HG03442 (cell line): ENCODE results near the gene VOPP1.

ENCODE experiments used
- ATAC-seq: cut with Tn5 transposase; IDR thresholded peaks from one replicate; pipeline ENCODE4 v1.9.1; 2021; ENCODE audit warnings: mild to moderate bottlenecking, moderate library complexity; ENCODE audit not compliant: unreplicated experiment

VOPP1 gene

GRCh38 chr7:55557666-55558188 lies 14.6 kb downstream of the VOPP1 start:
- ATAC-seq = peak; percentile 84

DNA sequence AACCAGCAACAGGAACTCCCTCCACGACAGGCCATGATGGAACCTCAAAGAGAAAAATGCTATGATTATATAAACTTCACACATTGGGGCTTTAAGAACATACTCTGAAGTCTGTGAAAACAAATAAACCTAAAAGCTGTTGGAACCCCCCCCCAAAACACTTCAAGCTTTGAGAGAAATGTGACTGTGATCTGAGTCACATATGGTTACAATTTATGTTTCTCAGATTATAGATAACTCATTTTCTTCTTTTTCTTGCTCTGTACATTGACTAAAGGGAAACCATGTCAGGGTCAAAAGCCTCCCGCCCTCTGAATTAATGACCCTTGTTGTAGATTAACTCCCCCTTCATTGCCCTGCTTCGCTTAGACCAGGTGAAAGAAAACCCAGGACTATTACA lies 15.8 kb downstream of the VOPP1 start:
- no peak for ATAC-seq

- ATAC-seq = no peak
Observed at GRCh38 chr7:55556031-55556430, 16.3 kb downstream of the VOPP1 start.

- no peak for ATAC-seq
Observed at GRCh38 chr7:55555160-55555559, 17.1 kb downstream of the VOPP1 start.

- no peak for ATAC-seq
Observed at GRCh38 chr7:55554038-55554437, 18.3 kb downstream of the VOPP1 start.

DNA sequence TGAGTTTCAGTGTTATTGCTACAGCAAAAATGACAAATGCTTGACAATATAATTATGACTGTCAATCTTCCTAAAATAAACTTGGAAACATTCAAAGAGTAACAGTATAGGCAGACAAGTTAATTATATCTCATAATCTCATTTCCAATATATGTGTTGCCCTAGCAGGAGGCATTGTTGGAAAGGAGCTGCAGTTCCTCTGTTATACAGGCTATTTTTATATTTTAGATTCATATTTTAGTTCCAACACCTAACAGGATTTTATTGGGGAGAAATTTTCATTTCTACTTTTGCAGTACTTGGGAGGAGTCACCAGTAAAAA lies 19.3 kb downstream of the VOPP1 start:
- no peak for ATAC-seq

DNA sequence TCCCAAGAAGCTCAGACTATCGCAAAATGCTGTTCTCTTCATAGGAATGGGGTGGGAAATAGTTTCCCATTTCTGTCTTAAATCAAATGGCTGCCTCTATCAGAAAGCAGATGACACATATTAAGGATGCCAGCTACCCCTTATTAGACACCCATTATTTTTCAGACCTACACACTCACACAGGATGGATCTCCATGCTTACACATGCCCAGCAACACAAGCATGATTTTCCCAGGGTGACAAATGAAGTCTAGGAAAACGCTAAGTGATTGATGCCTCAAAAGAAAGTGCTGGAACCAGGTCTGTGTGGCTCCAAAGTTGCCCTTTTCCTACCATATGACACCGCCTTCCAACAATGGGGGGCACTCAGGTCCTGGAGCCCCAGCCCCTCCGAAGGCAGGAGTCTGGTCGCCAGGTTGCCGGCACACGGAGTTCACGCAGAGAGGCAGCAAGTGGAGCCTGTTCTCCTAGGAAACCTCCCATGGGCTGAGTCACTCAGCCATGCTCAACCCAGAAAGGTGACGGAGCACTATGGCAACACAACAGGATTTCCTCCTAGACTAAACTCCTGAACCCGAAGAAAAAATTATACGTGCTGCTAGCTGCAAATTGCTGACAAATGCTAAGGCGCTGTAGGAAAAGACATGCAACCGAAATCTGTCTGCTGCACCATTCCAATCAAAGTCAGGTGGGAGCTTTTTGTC lies 19.8 kb downstream of the VOPP1 start:
- ATAC-seq = no peak

GRCh38 chr7:55550841-55551537 lies 21.3 kb downstream of the VOPP1 start:
- no peak for ATAC-seq

GRCh38 chr7:55550010-55550663 lies 22.2 kb downstream of the VOPP1 start:
- no peak for ATAC-seq

DNA sequence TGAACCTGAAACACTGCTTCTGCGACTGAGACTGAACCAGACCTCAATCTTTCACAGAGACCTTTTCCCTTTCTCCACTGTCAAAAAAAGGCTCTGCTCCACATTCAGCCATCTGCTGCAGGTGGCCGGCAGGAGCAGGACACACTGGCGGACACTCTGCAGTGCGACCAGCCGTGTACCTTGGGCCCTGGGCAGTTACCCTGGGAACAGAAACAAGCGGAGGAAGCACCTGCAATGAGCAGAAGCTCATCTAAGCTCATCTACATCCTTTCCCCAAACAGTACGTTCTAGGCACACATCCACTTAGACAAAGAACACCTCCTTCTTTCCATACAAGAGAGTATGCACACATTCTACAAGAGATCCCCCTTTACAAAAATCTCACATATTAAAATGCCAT lies 22.8 kb downstream of the VOPP1 start:
- ATAC-seq = no peak

DNA sequence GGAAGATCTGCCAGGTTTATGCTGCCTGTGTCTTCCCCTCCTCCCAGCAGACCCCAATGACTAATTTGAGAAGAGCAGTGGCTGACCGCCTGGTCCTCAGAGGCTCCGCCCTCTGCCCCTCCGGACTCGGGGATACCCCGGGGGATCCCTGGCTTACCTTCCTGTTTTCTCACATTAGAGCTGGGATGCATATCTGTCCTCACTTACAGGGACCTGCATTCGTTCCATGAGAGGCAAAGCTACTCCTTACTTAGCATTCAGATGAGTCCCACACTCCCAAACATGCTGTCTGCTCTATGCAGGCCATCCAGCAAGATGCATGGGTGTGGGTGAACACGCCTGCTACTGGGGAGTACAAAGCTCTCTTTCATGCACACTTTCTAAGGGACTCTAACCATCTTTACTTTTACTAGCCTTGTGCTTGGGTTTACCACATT lies 24.0 kb downstream of the VOPP1 start:
- peak; percentile 42 for ATAC-seq

GRCh38 chr7:55546814-55547213 lies 25.5 kb downstream of the VOPP1 start:
- peak; percentile 33 for ATAC-seq

- ATAC-seq = no peak
Observed at GRCh38 chr7:55545496-55545895, 26.8 kb downstream of the VOPP1 start.

DNA sequence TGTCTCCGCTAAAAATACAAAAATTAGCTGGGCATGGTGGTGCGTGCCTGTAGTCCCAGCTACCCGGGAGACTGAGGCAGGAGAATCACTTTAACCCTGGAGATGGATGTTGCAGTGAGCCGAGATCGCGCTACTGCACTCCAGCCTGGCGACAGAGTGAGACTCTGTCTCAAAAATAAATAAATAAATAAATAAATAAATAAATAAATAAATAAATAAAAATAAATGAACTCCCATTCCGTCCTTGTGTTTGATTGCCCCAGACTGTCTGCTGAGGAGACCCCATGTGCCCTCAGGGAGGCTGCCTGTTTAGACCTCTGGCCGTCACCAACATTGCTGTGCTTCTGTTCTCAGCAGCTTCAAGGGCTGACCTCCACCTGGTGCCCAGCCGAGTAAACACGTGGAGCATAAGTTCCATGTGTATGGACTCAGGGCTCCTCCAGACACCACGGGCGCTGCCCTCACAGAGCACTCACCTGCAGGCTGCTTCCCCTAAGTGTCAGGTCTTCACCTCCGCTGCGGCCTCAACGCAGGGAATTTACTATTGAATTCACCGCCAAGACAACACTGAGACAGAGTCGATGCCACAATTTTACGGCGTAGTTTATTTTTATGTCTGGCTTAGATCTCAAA lies 32.0 kb downstream of the VOPP1 start:
- no peak for ATAC-seq

DNA sequence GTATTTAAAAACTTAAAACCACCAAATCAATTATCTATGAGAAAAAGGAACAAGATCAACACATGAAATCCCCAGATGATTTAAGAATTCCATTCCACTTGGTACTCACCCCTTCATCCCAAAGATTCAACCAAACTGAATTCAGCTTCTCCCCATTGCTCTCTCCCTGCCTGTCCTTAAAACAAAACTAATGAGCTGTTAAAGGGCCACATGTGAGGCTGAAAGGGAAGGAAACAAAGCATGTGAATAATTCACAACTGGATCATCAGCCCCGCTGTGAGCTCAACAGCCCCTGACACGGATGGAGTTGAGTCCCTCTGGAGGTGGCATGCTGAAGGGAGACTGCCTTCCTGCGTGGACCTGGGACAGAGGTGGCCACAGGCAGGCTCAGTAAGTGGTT lies 32.9 kb downstream of the VOPP1 start:
- ATAC-seq = no peak

GRCh38 chr7:55538538-55538937 lies 33.8 kb downstream of the VOPP1 start:
- ATAC-seq = no peak

DNA sequence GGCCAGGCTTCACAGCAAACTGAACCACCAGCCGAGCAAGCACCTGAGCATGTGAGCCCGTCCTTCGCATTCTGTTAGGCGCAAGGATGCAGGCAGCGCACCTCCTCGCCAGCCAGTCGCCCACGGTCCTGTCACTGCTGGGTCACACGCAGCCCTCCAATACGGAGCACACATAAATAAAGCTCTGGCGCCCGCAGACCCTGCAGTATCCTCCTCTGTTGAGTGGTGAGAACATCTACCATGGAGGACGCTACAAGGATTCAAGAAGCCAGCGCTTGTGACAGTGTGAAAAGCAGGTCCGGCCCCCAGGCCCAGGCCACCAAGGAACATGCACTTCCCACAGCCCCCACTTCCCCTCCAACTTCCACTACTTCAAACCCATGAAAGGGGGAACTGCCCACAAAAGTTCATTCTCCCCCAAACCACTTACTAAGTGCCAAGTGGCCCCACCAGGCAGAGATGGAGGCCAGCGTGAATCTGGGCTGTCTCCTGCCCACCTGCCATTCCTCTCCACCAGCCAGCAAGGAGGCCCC lies 34.8 kb downstream of the VOPP1 start:
- ATAC-seq = no peak

DNA sequence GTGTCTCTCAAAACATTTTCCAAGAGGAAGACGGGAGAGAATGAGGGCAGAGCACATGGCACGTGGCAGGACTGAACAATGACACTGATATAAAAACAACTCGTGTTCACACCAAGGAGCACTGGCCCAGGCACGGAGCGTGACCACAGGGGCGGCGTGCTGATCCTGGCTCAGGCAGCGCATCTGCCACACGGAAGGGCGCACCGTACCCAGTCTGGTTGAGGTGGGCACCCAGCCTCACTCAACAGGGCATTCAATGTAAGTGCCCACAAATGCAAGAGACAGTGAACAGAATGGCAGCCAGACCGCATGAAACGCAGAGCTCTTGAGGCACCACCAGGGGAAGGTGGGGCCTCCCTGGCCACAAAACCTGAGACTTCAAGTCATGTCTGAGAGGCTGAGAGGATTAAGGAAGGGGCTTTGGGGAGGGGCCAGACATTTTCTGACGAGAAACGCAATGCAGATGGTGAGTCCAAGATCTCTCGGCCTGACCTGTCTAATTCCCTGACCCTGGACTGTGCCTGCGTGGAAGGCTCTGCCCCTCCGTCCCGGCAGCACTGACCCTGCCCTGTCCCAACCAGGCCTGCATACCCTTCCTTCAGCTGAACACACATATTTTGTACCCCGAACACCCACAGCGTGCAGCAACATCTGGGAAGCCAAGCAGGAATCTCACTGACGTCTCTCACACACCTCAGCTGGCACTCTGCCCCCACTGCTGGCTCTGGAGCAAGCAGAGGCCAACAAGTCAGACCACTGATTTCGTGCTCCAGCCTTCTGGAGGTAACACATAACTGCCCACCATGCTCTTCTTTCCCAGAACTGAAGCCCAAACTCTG lies 35.5 kb downstream of the VOPP1 start:
- ATAC-seq = no peak

GRCh38 chr7:55535617-55536016 lies 36.7 kb downstream of the VOPP1 start:
- ATAC-seq = no peak

DNA sequence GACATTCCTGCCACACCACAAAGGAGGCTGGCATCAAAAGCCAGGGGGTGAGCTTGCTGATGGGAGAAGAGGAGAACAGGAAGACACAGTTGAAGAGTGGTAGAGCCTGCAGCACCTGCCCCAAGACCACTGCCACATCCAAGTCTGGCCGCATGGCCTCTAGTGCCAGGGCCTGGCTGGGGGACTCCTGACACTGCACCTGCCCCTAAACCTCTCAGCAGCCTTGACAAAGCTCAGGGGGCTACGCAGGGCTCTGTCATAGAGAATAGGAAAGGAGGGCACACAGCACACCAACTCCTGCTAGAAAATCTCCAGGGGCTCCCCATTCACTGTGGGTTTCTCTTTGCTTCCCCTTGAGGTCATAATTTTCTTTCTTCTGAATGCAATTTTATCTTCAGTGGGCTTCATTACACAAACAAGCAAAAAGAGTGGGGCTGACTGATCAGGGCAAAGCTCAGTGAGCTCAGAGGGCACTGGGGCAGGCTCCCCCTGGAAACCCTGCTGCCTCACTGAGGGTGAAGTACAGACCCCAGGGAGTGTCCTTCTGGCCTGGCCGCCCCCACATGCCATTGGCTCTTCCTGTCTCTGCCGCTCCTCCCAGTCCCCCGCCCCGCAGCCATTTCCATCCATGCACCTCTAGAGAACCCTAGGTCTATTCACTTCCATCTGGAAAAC lies 37.2 kb downstream of the VOPP1 start:
- no peak for ATAC-seq
